Esophagus squamous epithelium (tissue), 4 donors: ENCODE measurements around the gene TNFAIP8L1.

Experiments used
- CTCF ChIP-seq, 6 experiments: fragments of 450-650 bp in 4 of 6; fragments of 200-600 bp in 2 of 6; sonication (generic) in 2 of 6; IDR thresholded peaks; one replicate each; pipeline ENCODE4 v1.5.1; 2016 to 2019; ENCODE audit warnings: antibody characterized with exemption in 6 of 6, mild to moderate bottlenecking in 4 of 6, moderate library complexity in 4 of 6
- POLR2A ChIP-seq, 4 donors: fragments of 450-650 bp; IDR thresholded peaks; one replicate each; pipeline ENCODE4 v1.6.1; 2017; ENCODE audit warnings: antibody characterized with exemption in 4 of 4, mild to moderate bottlenecking in 4 of 4, moderate library complexity in 3 of 4

- TF ChIP-seq CTCF (IDR thresholded peaks at IDR 0.05) (no peak), POLR2A (IDR thresholded peaks at IDR 0.05) (no peak)
Observed at GRCh38 chr19:4650159-4650558, 10.8 kb downstream of the TNFAIP8L1 start.
